ENCODE results near the gene DNAJC2.
A peak's percentile ranks its signal among the peaks of the same experiment; 100 is the strongest.
"Not testable (repeated sequence)": the region's sequence is repeated elsewhere in the genome, so short reads cannot be mapped to it uniquely, and the experiment has no call there.

Gene DNAJC2

GRCh38 chr7:103341466-103341865 is 3.1 kb downstream of the DNAJC2 start:
- DNase-seq (ENCODE audit: low read depth), result no peak

GRCh38 chr7:103338864-103339263 is 5.7 kb downstream of the DNAJC2 start:
- DNase-seq (ENCODE audit: low read depth), result no peak

GRCh38 chr7:103336761-103337160 is 7.8 kb downstream of the DNAJC2 start:
- no peak for DNase-seq (ENCODE audit: low read depth)

DNA sequence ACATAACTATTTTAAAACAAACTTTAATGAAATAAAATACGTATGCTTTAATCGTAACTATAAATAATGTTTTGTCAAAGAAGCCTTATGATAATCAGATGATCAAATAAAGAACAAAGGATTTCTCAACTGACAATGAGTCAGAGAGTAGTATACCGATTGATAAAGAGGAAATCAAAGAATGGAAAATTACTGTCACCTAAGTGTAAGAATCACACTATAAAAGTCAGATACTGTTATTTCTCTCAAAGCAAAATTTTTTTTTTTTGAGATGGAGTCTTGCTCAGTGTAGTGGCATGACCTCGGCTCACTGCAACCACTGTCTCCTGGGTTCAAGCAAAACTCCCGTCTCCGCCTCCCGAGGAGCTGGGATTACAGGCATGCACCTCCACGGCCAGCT is 18.8 kb downstream of the DNAJC2 start:
- no peak for DNase-seq (ENCODE audit: low read depth)

GRCh38 chr7:103317009-103317408 is 27.6 kb downstream of the DNAJC2 start:
- no peak for DNase-seq (ENCODE audit: low read depth)

DNA sequence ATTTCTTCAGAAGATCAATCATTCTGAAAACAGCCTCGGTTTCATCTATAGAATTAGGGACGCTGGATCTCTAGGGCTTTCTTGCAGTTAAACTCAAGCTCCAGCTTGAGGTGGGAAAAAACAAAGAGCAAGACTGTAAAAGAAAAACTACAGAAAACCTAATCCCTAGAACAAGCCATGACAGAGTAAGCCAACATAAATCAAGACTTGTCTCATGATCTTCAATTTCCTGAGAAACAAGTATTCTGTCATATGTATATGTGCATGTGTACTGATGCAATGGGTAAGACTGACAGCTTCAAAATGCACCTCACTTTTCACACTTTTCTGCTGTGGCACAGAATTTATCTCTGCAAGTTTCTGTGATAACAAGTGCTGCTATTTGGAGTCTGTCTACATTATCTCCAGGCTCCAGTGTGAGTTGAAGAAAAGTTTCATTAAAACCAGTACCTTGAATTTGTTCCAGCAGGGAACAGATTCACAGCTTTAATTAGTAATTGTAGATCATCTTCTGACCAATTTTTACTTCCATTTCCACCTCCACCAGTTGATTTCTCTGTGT is 28.1 kb downstream of the DNAJC2 start:
- DNase-seq (ENCODE audit: low read depth), result no peak

- DNase-seq (ENCODE audit: low read depth), result no peak
These were observed 29.7 kb downstream of the DNAJC2 start for GRCh38 chr7:103314852-103315251.

- no peak for DNase-seq (ENCODE audit: low read depth)
These were observed 36.9 kb downstream of the DNAJC2 start for GRCh38 chr7:103307503-103308231.

GRCh38 chr7:103301441-103301840 is 43.1 kb downstream of the DNAJC2 start:
- no peak for DNase-seq (ENCODE audit: low read depth)

DNA sequence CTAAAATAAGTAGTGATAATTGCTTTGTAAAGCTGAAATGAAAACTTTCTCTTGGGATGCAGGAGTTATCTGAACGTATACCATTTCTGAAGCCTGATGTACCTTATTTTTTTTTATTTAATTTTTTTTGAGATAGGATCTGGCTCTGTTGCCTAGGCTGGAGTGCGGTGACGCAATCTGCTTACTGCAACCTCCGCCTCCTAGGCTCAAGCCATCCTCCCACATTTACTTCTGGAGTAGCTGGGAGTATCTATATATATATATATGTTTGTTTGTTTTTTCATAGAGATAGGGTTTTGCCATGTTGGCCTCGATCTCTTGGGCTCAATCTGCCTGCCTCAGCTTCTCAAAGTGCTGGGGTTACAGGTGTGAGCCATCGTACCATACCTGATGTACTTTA is 44.9 kb downstream of the DNAJC2 start:
- DNase-seq (ENCODE audit: low read depth), result no peak

- no peak for DNase-seq (ENCODE audit: low read depth)
These were observed 46.8 kb downstream of the DNAJC2 start for GRCh38 chr7:103297837-103298179.

GRCh38 chr7:103296901-103297836 is 47.4 kb downstream of the DNAJC2 start, which contains the start of gene PMPCB:
TSS of gene PMPCB (plus strand) at chr7:103297435. CDS start at chr7:103297460, 25 bp downstream.
- peak; percentile 59 for DNase-seq (ENCODE audit: low read depth)

- no peak for DNase-seq (ENCODE audit: low read depth)
These were observed 51.0 kb downstream of the DNAJC2 start for GRCh38 chr7:103293526-103293925.

- no peak for DNase-seq (ENCODE audit: low read depth)
These were observed 52.4 kb downstream of the DNAJC2 start for GRCh38 chr7:103292122-103292521.

DNA sequence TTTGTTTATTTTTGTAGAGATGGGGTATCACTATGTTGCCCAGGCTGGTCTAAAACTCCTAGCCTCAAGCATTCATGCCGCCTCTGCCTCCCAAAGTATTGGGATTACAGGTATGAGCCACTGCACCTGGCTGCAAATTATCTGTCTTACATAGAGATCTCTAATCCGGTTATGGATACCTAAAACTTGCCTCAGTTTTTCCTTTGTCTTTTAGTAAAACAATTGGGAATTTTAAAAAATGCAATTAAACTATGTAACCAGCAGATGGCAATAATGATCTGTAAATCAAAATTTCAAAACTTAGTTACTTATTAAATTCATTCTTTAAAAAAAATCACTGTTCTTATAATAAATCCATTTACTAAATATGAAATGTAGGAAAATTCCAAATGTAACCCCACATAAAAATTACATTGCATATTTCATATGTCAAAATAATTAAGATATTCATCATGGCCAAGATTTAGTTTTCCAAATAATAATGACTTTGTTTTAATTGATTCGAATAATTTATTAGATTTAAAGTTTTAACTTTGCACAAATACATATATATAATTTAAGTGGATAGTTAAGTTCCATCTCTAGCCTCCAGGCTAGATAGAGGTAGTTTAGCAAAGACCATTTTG is 61.7 kb downstream of the DNAJC2 start:
- DNase-seq (ENCODE audit: low read depth), result not testable (repeated sequence)

DNA sequence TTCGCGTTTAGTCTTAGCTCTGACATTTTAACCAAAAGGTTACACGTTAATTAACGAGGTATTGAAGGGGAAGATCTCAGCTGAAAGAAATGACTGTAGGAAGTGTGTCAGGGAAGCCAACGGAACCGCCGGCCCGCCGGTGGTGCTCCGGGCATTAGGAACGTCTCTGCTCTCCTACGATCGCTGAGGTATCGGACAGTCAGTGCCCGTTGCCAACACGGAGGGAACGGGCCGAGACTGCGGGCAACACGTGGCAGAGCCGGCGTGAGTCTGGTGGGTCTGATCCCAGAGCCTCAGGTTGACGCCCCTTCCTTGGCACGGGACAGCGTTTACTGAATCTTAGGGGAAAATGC is 63.8 kb downstream of the DNAJC2 start:
- DNase-seq (ENCODE audit: low read depth), result not testable (repeated sequence)

DNA sequence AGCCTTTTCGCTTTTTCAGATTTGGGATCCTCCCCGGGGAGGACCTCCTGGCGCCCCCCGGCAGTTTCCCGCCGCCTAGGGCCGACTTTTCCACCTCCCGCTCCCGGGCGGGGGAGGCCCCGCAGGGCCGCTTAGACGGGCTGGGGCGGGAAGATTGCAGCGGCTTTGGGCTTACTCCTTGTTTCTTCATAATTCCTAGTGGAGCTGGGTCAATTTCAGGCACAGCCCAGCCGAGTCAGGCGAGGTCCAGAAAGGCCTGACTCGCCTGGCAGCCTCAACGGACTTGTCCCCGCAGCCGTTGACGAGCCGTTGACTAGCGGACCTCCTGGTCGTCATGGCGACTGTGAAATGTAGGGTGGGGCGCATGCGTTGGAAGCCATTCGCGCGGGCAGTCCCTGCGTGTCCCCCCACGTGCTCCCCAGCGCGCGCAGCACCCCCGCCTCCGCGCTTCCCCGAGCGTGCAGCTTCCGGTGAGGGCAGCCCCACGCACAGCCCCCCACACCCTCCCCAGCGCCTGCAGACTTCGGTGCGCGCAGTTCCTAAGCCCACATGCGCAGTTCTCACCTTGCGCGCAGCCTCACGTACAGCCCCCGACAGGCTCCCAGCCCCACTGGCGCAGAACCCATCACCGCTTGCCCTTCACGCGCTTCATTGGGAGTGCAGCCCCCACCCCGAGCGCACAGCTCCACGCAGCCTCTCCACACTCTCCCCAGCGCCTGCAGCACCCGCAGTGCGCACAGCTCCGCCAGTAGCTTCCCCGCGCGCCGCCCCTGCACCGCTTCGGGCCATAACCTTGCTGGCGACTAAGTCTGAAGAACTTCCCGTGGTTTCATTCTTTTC is 64.4 kb downstream of the DNAJC2 start:
- DNase-seq (ENCODE audit: low read depth), result not testable (repeated sequence)

- not testable (repeated sequence) for DNase-seq (ENCODE audit: low read depth)
These were observed 65.0 kb downstream of the DNAJC2 start for GRCh38 chr7:103279636-103279962.

DNA sequence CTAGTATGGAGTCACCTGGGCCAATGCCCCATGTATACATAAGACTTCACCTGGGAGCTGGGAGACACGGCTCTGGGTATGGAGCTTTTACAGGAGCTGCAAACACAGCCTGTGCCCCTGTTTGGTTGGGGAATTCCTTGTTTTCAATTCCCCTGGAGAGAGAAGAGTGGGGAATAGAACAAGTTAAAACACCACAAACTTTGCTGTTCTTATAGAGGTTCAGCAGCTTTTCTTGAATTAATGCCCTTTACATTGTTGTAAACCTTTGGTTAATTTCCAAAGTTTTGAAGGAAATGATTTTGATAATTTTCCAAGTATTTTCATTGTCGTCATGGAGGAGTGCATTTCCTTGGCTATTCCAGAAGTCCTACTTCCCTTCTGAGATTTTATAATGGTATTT is 66.4 kb downstream of the DNAJC2 start:
- DNase-seq (ENCODE audit: low read depth), result not testable (repeated sequence)

DNA sequence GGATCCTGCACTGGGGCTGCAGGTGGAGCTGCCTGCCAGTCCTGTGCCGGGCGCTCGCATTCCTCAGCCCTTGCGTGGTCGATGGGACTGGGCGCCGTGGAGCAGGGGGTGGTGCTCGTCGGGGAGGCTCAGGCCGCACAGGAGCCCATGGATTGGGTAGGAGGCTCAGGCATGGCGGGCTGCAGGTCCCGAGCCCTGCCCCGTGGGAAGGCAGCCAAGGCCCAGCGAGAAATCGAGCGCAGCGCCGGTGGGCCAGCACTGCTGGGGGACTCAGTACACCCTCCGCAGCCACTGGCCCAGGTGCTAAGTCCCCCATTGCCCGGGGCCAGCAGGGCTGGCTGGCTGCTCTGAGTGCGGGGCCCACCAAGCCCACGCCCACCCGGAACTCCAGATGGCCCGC is 69.7 kb downstream of the DNAJC2 start:
- DNase-seq (ENCODE audit: low read depth), result not testable (repeated sequence)

DNA sequence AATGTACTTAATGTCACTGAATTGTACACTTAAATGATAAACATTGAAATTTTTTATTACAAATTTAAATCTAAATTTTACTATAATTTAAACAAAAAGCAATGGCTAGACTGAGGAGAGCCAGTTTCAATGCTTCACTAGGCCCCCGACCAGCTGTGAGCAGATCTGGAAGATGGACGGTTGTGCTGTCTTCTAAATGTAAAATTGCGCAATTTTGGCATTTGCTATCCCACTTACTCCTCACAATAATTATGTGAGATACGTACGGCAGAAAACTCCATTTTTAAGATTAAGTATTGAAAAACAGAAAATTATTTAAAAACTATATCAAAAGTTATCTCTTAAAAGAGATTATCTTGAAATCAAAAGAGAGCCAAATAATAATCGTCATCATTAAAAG is 71.2 kb downstream of the DNAJC2 start:
- not testable (repeated sequence) for DNase-seq (ENCODE audit: low read depth)

DNA sequence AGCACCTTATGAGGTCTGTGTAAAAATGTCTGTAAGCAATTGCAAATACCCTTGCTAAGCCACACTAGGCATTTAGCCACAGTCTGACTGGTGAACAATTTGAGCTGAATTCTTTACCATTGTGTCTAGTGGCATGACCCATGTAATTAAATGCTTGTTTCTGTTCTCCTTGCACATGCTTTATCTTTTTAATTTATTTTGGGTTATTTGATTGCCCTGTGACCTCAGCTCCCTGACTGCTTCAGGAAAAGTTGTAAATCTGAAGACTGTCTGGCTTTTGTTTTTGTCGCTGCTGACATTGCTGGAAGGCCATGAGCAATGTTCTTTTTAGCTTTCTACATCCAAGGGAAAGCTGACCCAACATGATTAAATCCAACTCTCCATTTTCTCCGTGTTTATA is 78.3 kb downstream of the DNAJC2 start:
- DNase-seq (ENCODE audit: low read depth), result not testable (repeated sequence)
